Trophoblast cell (in vitro differentiated cells and primary cell): ENCODE results near the gene TXK.
A peak's percentile ranks its signal among the peaks of the same experiment; 100 is the strongest.

ENCODE experiments used
- DNase-seq, 2 donors: peaks; one replicate each; pipeline ENCODE4 v3.0.0-alpha.2; 2016
- H2AFZ ChIP-seq: 2 replicates; pipeline ENCODE4 v1.6.1; 2013; ENCODE audit warnings: low read length, moderate library complexity, mild to moderate bottlenecking; ENCODE audit not compliant: insufficient read depth, poor library complexity
- H2AK5ac ChIP-seq: 2 replicates; pipeline ENCODE4 v1.6.1; 2013; ENCODE audit warnings: mild to moderate bottlenecking, low read length
- H2BK120ac ChIP-seq: 2 replicates; pipeline ENCODE4 v1.6.1; 2013; ENCODE audit warnings: low read length, mild to moderate bottlenecking, moderate library complexity; ENCODE audit not compliant: insufficient read depth, poor library complexity
- H2BK12ac ChIP-seq: 2 replicates; pipeline ENCODE4 v1.6.1; 2013; ENCODE audit warnings: mild to moderate bottlenecking, low read length, moderate library complexity
- H2BK5ac ChIP-seq: 2 replicates; pipeline ENCODE4 v1.6.1; 2013; ENCODE audit warnings: low read length, low read depth, moderate library complexity, mild to moderate bottlenecking; ENCODE audit not compliant: poor library complexity
- H3K14ac ChIP-seq: 2 replicates; pipeline ENCODE4 v1.6.1; 2013; ENCODE audit warnings: mild to moderate bottlenecking, low read length
- H3K18ac ChIP-seq: 2 replicates; pipeline ENCODE4 v1.6.1; 2013; ENCODE audit warnings: mild to moderate bottlenecking, low read length
- H3K23ac ChIP-seq: 2 replicates; pipeline ENCODE4 v1.6.1; 2013; ENCODE audit warnings: low read length
- H3K27ac ChIP-seq: 2 replicates; pipeline ENCODE4 v1.5.1; 2013; ENCODE audit warnings: low read depth, mild to moderate bottlenecking, inconsistent platforms, low read length, moderate library complexity
- H3K27me3 ChIP-seq: 2 replicates; pipeline ENCODE4 v1.6.1; 2013; ENCODE audit warnings: inconsistent platforms, mild to moderate bottlenecking, low read length, moderate library complexity; ENCODE audit not compliant: insufficient read depth
- H3K36me3 ChIP-seq, 2 experiments: 1 replicate in 1 of 2; 2 replicates in 1 of 2; pipeline ENCODE4 v1.6.1; 2013; ENCODE audit warnings: low read length in 2 of 2, mild to moderate bottlenecking in 2 of 2, moderate library complexity in 1 of 2; ENCODE audit not compliant: insufficient read depth in 2 of 2, control insufficient read depth in 1 of 2
- H3K4ac ChIP-seq: 2 replicates; pipeline ENCODE4 v1.6.1; 2013; ENCODE audit warnings: low read depth, mild to moderate bottlenecking, low read length, moderate library complexity
- H3K4me1 ChIP-seq, 2 experiments: 1 replicate in 1 of 2; 2 replicates in 1 of 2; pipeline ENCODE4 v1.6.1; 2013; ENCODE audit warnings: low read length in 2 of 2, mild to moderate bottlenecking in 2 of 2, moderate library complexity in 1 of 2; ENCODE audit not compliant: insufficient read depth in 2 of 2, control insufficient read depth in 1 of 2
- H3K4me2 ChIP-seq: 2 replicates; pipeline ENCODE4 v1.6.1; 2013; ENCODE audit warnings: inconsistent platforms, mild to moderate bottlenecking, low read length, moderate library complexity
- H3K4me3 ChIP-seq: 2 replicates; pipeline ENCODE4 v1.5.1; 2013; ENCODE audit warnings: mild to moderate bottlenecking, low read depth, low read length, inconsistent platforms
- H3K79me1 ChIP-seq: one replicate; pipeline ENCODE4 v1.6.1; 2013; ENCODE audit warnings: low read length
- H3K79me2 ChIP-seq: 2 replicates; pipeline ENCODE4 v1.6.1; 2013; ENCODE audit warnings: low read length, mild to moderate bottlenecking; ENCODE audit not compliant: control insufficient read depth, insufficient read depth, poor library complexity
- H3K9ac ChIP-seq: 2 replicates; pipeline ENCODE4 v1.6.1; 2013; ENCODE audit warnings: mild to moderate bottlenecking, low read length
- H3K9me3 ChIP-seq: 2 replicates; pipeline ENCODE4 v1.6.1; 2013; ENCODE audit warnings: low read depth, mild to moderate bottlenecking, control low read depth, inconsistent platforms, low read length; ENCODE audit not compliant: insufficient read depth
- H4K12ac ChIP-seq: 2 replicates; pipeline ENCODE4 v1.6.1; 2013; ENCODE audit warnings: low read depth, mild to moderate bottlenecking, low read length, moderate library complexity
- H4K8ac ChIP-seq: 2 replicates; pipeline ENCODE4 v1.6.1; 2013; ENCODE audit warnings: low read depth, mild to moderate bottlenecking, low read length, moderate library complexity
- H4K91ac ChIP-seq: one replicate; pipeline ENCODE4 v1.6.1; 2013; ENCODE audit warnings: low read depth, mild to moderate bottlenecking, low read length, moderate library complexity
- WGBS: extraction: QIAGEN DNeasy Blood & Tissue Kit; methylation state at CpG from one replicate; pipeline ENCODE4 v1.1.7; 2013; ENCODE audit warnings: missing lambda C conversion rate; ENCODE audit not compliant: insufficient read length, insufficient coverage; ENCODE audit errors: extremely low coverage; 5-methylcytosine and 5-hydroxymethylcytosine counted together

The TXK gene

DNA sequence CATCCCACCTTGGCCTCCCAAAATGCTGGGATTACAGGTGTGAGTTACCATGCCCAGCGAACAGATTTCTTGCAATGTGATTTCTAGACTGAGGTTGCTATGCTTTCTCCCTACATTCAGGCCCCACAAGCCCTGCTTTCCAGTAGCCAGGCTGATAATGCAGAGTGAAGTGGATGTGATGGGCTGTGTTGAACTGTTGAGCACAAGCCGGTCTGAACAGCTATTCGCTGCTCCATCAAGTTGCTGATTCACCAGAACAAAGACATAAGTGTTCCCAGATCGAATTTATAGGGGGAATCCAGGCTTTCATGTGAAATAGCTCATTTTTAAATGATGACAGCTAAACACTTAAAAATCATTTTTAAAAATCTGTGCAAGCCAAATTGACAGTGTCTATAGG, 109.5 kb downstream of the TXK start:
- Histone ChIP-seq H2BK120ac (no peak overlapping the region), H3K4ac (no peak overlapping the region), H4K91ac (no peak overlapping the region), H2AFZ (no peak overlapping the region), H3K14ac (no peak overlapping the region), H3K9me3 (peaks cover 1% of the 10 kb centered on the region), H2BK5ac (no peak overlapping the region), H4K12ac (no peak overlapping the region), H2BK12ac (no peak overlapping the region), H3K4me2 (no peak overlapping the region), H3K23ac (no peak overlapping the region), H3K79me1 (no peaks in the 10 kb centered on the region), H3K27ac (no peak overlapping the region), H3K4me1 (peaks cover 0 to 2% of the 10 kb centered on the region in 2 experiments), H3K27me3 (no peaks in the 10 kb centered on the region), H2AK5ac (no peak overlapping the region), H3K18ac (no peak overlapping the region), H3K4me3 (no peak overlapping the region), H4K8ac (no peak overlapping the region), H3K36me3 (no peaks in the 10 kb centered on the region), H3K79me2 (no peaks in the 10 kb centered on the region), H3K9ac (no peak overlapping the region)
- no CpG with 5 or more reads among the region's 4 CpGs for WGBS
- DNase-seq = no peak

GRCh38 chr4:48022192-48022799, 111.8 kb downstream of the TXK start:
- no CpG with 5 or more reads among the region's 3 CpGs for WGBS
- H3K27me3 ChIP-seq = no peaks in the 10 kb centered on the region
- no peak overlapping the region for H3K27ac ChIP-seq
- no peak overlapping the region for H3K14ac ChIP-seq
- no peak overlapping the region for H3K4me3 ChIP-seq
- no peak overlapping the region for H3K23ac ChIP-seq
- no peaks in the 10 kb centered on the region for H3K79me2 ChIP-seq
- no peaks in the 10 kb centered on the region for H3K36me3 ChIP-seq
- no peak overlapping the region for H3K4ac ChIP-seq
- no peak overlapping the region for H4K8ac ChIP-seq
- no peak overlapping the region for H3K18ac ChIP-seq
- H2AFZ ChIP-seq = no peak overlapping the region
- H3K9me3 ChIP-seq = peaks cover 1% of the 10 kb centered on the region
- no peak overlapping the region for H2AK5ac ChIP-seq
- no peak overlapping the region for H4K12ac ChIP-seq
- no peaks in the 10 kb centered on the region for H3K79me1 ChIP-seq
- peaks cover 0 to 2% of the 10 kb centered on the region in 2 experiments for H3K4me1 ChIP-seq
- DNase-seq = peak in 1 of 2 donors; percentile 70
- H3K9ac ChIP-seq = no peak overlapping the region
- no peak overlapping the region for H2BK120ac ChIP-seq
- H2BK5ac ChIP-seq = no peak overlapping the region
- no peak overlapping the region for H2BK12ac ChIP-seq
- H3K4me2 ChIP-seq = no peak overlapping the region
- H4K91ac ChIP-seq = no peak overlapping the region

DNA sequence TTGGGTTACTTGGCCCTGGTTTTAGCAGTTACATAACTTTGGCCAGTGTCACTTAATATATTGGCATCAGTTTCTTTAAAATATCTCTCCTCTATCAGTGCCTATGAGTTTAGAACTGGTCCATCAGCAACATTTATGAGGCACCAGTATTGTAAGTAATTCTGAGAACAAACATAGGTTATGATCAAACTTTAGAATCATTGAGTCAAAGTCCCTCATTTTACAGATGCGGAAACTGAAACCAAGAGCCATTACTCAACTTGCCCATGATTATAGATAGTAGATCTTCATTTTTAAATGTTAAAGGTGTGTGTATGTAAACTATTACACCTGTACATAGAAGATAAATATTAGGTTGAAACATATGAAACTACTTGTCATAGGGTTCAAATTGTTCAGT, 113.0 kb downstream of the TXK start:
- Histone ChIP-seq H2BK12ac (no peak overlapping the region), H2BK5ac (no peak overlapping the region), H3K79me1 (peaks cover 5% of the 10 kb centered on the region), H4K12ac (no peak overlapping the region), H3K18ac (no peak overlapping the region), H3K4me3 (no peak overlapping the region), H3K9ac (no peak overlapping the region), H4K91ac (no peak overlapping the region), H3K9me3 (peaks cover 1% of the 10 kb centered on the region), H2AFZ (no peak overlapping the region), H3K4me1 (peaks cover 0 to 2% of the 10 kb centered on the region in 2 experiments), H3K14ac (no peak overlapping the region), H3K36me3 (no peaks in the 10 kb centered on the region), H3K4ac (no peak overlapping the region), H3K27ac (no peak overlapping the region), H4K8ac (no peak overlapping the region), H2AK5ac (no peak overlapping the region), H3K23ac (no peak overlapping the region), H3K27me3 (no peaks in the 10 kb centered on the region), H2BK120ac (no peak overlapping the region), H3K79me2 (no peaks in the 10 kb centered on the region), H3K4me2 (no peak overlapping the region)
- DNase-seq = no peak
- WGBS = no CpG with 5 or more reads among the region's 1 CpG

DNA sequence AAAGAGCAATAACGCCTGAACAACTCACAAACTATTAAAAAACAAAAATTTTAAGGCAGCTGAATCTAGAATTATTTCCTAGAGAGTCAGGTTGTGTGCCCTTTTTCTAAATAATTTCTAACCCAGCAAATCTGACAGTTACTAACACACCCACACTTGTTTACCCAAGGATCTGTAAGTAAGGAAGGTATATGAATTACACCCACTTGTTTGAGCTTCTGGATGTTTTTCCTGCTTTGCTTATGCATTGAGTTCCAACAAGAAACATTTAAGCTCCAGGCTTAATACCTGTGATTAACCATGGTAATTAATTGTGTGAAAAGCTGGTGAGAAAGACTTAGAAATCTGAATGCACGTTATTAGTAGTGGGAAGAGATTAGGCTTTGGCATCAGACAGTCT, 115.9 kb downstream of the TXK start:
- Histone ChIP-seq H4K12ac (no peak overlapping the region), H3K79me2 (no peaks in the 10 kb centered on the region)
- no CpG with 5 or more reads among the region's 2 CpGs for WGBS

More for the DNA sequence above, 115.9 kb downstream of the TXK start:
- Histone ChIP-seq H2BK5ac (no peak overlapping the region), H3K23ac (no peak overlapping the region), H3K4me2 (no peak overlapping the region), H2BK12ac (no peak overlapping the region), H3K14ac (no peak overlapping the region), H3K4me3 (no peak overlapping the region), H3K36me3 (no peaks in the 10 kb centered on the region), H3K4ac (no peak overlapping the region), H3K27ac (no peak overlapping the region), H4K8ac (no peak overlapping the region), H3K27me3 (no peaks in the 10 kb centered on the region), H3K18ac (no peak overlapping the region), H4K91ac (no peak overlapping the region), H3K9ac (no peak overlapping the region), H3K9me3 (no peaks in the 10 kb centered on the region), H2AFZ (no peak overlapping the region), H3K4me1 (no peaks in the 10 kb centered on the region), H2BK120ac (no peak overlapping the region), H3K79me1 (peaks cover 5% of the 10 kb centered on the region), H2AK5ac (no peak overlapping the region)
- no peak for DNase-seq
